Panc1 (cell line): Measurements from ENCODE around the gene DIS3L2. TPM values are rescaled to one million over a fixed set of nuclear protein-coding genes. Genes with fewer than 3 reads are reported as not detected.

Source experiments
- ATAC-seq: fragments of 200-7000 bp; cut with Tn5 transposase; 2 replicates; pipeline ENCODE4 v1.9.1; 2020; ENCODE audit warnings: mild to moderate bottlenecking, moderate library complexity
- BruUV-seq: library from RNA; stranded (reverse); fragments of 400-500 nt; replicated peaks from 2 replicates; lab custom pipeline; 2021; lab: Mats Ljungman, UMichigan
- CTCF ChIA-PET: fragments of 300-600 bp; sonication (Branson Sonifier 250); formaldehyde crosslinking; loops from one replicate; lab custom pipeline; 2022; ENCODE audit warnings: antibody characterized with exemption; lab: Charles Lee
- POLR2A ChIA-PET: fragments of 300-600 bp; sonication (Branson Sonifier 250); formaldehyde crosslinking; loops from one replicate; lab custom pipeline; 2022; ENCODE audit warnings: antibody characterized with exemption; lab: Charles Lee
- DNase-seq: peaks from one replicate; pipeline ENCODE4 v3.0.0-alpha.2; 2010; ENCODE audit warnings: low read depth, low spot score
- H3K27ac ChIP-seq: 2 replicates; pipeline ENCODE4 v1.5.1; 2011; ENCODE audit warnings: mild to moderate bottlenecking, low read length, inconsistent platforms
- H3K27me3 ChIP-seq: fragments of 200-500 bp; sonication (Bioruptor generic); 2 replicates; pipeline ENCODE4 v1.6.0; 2014; ENCODE audit warnings: low read length, inconsistent platforms; ENCODE audit not compliant: control insufficient read depth, insufficient read depth
- H3K36me3 ChIP-seq: fragments of 200-500 bp; sonication (Bioruptor generic); 2 replicates; pipeline ENCODE4 v1.5.1; 2014; ENCODE audit warnings: inconsistent platforms, mild to moderate bottlenecking, low read length, moderate library complexity; ENCODE audit not compliant: control insufficient read depth, insufficient read depth
- H3K4me1 ChIP-seq: 2 replicates; pipeline ENCODE4 v1.5.1; 2011; ENCODE audit warnings: inconsistent platforms, mild to moderate bottlenecking, low read length, moderate library complexity; ENCODE audit not compliant: control insufficient read depth, insufficient read depth
- H3K4me3 ChIP-seq, 2 experiments: 2 replicates each; pipeline ENCODE4 v1.5.1; 2011 to 2012; ENCODE audit warnings: low read depth in 2 of 2, low read length in 2 of 2, mild to moderate bottlenecking in 2 of 2, inconsistent platforms in 1 of 2, moderate library complexity in 1 of 2
- H3K9me3 ChIP-seq: fragments of 200-500 bp; sonication (Bioruptor generic); 2 replicates; pipeline ENCODE4 v1.5.1; 2014; ENCODE audit warnings: low read depth, mild to moderate bottlenecking, inconsistent platforms, low read length, moderate library complexity; ENCODE audit not compliant: control insufficient read depth, insufficient read depth
- POLR2AphosphoS5 ChIP-seq: IDR thresholded peaks from 2 replicates; pipeline ENCODE4 v1.6.1; 2012; ENCODE audit warnings: mild to moderate bottlenecking, low read depth, low read length, moderate library complexity
- SIN3A ChIP-seq: IDR thresholded peaks from 2 replicates; pipeline ENCODE4 v1.6.1; 2012; ENCODE audit warnings: low read depth, mild to moderate bottlenecking, low read length, moderate library complexity, borderline replicate concordance; ENCODE audit not compliant: insufficient read depth
- TCF7L2 ChIP-seq: IDR thresholded peaks from 2 replicates; pipeline ENCODE4 v1.6.1; 2011; ENCODE audit warnings: mild to moderate bottlenecking, low read depth, low read length, inconsistent platforms
- in situ Hi-C: cut with HindIII; loops from 2 replicates; pipeline ENCODE4 v1.10.0; 2016; ENCODE audit warnings: low sequenced_read_pairs, low pct_unique_long_range_greater_than_20kb
- intact Hi-C: fragments of 100-400 bp; cut with micrococcal nuclease; formaldehyde crosslinking; loops from one replicate; pipeline ENCODE4 v1.10.0; 2022; ENCODE audit not compliant: unreplicated experiment
- total RNA-seq: library from RNA; stranded (reverse); gene quantifications from one replicate; pipeline ENCODE4 v1.2.1, GENCODE V29; 2021; ENCODE audit not compliant: unreplicated experiment
- TF ChIP-seq, protein P1 (sequence below): fragments of 450-650 bp; IDR thresholded peaks from 2 replicates; pipeline ENCODE4 v1.5.1; 2017; ENCODE audit warnings: mild to moderate bottlenecking
- TF ChIP-seq, protein P2 (sequence below), 2 experiments: IDR thresholded peaks; 2 replicates each; pipeline ENCODE4 v1.6.1; 2011 to 2012; ENCODE audit warnings: low read depth in 2 of 2, control low read depth in 1 of 2, low read length in 1 of 2, mild to moderate bottlenecking in 1 of 2, moderate library complexity in 1 of 2; ENCODE audit not compliant: insufficient read depth in 1 of 2

Gene DIS3L2
- total RNA-seq, 1 experiment from 2014 or later = 28.1 TPM

DNA sequence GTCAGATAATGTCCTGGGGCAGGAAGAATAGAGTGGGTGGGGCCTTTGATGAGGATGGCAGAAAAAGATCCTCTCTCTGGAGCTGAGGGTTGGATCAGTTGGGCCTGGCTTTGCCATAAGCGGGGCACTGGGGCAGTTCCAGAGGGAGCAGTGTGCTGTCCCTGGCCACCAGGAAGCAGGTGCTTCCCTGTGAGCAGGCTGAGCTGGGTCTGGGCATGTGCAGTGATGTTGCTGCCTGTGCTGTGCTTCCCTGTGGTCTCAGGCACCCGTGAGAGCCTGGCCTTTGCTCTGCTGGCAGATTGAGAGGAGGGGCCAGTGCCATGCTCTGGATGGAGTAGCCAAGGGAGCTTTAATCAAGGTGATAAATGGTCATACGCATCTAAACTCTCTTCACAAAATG lies 20.7 kb upstream of the DIS3L2 start:
- no TSS peak for BruUV-seq
- Histone ChIP-seq H3K36me3 (no peaks in the 10 kb centered on the region), H3K4me1 (no peaks in the 10 kb centered on the region), H3K9me3 (no peaks in the 10 kb centered on the region), H3K27ac (no peak overlapping the region), H3K4me3 (no peak overlapping the region), H3K27me3 (0 out of 2 replicates have a peak, but pooled peaks cover 2% of the 10 kb centered on the region)
- TF ChIP-seq POLR2AphosphoS5 (no peak), SIN3A (no peak), TCF7L2 (no peak)
- TF ChIP-seq, protein P1, sequence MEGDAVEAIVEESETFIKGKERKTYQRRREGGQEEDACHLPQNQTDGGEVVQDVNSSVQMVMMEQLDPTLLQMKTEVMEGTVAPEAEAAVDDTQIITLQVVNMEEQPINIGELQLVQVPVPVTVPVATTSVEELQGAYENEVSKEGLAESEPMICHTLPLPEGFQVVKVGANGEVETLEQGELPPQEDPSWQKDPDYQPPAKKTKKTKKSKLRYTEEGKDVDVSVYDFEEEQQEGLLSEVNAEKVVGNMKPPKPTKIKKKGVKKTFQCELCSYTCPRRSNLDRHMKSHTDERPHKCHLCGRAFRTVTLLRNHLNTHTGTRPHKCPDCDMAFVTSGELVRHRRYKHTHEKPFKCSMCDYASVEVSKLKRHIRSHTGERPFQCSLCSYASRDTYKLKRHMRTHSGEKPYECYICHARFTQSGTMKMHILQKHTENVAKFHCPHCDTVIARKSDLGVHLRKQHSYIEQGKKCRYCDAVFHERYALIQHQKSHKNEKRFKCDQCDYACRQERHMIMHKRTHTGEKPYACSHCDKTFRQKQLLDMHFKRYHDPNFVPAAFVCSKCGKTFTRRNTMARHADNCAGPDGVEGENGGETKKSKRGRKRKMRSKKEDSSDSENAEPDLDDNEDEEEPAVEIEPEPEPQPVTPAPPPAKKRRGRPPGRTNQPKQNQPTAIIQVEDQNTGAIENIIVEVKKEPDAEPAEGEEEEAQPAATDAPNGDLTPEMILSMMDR = no peak
- TF ChIP-seq, protein P2, sequence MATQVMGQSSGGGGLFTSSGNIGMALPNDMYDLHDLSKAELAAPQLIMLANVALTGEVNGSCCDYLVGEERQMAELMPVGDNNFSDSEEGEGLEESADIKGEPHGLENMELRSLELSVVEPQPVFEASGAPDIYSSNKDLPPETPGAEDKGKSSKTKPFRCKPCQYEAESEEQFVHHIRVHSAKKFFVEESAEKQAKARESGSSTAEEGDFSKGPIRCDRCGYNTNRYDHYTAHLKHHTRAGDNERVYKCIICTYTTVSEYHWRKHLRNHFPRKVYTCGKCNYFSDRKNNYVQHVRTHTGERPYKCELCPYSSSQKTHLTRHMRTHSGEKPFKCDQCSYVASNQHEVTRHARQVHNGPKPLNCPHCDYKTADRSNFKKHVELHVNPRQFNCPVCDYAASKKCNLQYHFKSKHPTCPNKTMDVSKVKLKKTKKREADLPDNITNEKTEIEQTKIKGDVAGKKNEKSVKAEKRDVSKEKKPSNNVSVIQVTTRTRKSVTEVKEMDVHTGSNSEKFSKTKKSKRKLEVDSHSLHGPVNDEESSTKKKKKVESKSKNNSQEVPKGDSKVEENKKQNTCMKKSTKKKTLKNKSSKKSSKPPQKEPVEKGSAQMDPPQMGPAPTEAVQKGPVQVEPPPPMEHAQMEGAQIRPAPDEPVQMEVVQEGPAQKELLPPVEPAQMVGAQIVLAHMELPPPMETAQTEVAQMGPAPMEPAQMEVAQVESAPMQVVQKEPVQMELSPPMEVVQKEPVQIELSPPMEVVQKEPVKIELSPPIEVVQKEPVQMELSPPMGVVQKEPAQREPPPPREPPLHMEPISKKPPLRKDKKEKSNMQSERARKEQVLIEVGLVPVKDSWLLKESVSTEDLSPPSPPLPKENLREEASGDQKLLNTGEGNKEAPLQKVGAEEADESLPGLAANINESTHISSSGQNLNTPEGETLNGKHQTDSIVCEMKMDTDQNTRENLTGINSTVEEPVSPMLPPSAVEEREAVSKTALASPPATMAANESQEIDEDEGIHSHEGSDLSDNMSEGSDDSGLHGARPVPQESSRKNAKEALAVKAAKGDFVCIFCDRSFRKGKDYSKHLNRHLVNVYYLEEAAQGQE (IDR thresholded peaks at IDR 0.05; ENCODE audit: insufficient read depth in 1 of 2, low read depth in 2 of 2, low read length in 1 of 2) = no peak
- in situ Hi-C loops = no loop called here
- ATAC-seq = no peak
- CTCF ChIA-PET = no interaction called here
- POLR2A ChIA-PET = interaction anchor here (0.8 kb wide), 1 partner anchor 23 kb away, joined by 3 read pairs; no protein-coding TSS in a partner anchor
- intact Hi-C loops = no loop called here
- DNase-seq = no peak

DNA sequence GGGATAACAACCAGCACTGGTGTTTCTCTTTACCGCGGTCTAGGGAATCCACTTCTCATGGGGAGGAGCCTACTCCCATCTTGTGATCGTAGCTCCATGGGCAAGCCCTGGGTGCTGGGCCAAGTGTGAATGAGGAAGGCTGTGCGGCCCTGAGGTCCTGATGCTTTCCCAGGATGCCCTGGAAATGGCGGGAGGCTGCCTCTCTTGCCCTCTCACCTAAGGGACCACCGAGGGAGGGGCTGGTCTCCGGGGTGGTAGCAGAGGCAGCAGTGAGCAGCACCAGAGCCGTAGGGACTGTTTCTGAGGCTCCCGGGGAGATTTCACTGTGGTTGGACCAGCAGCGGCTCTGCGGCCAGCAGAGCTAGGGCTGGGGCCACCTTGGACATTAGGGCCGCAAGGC lies 19.8 kb upstream of the DIS3L2 start:
- CTCF ChIA-PET = interaction anchor here (0.6 kb wide), 1 partner anchor 717 kb away, joined by 4 read pairs; no protein-coding TSS in a partner anchor

More for the DNA sequence above, 19.8 kb upstream of the DIS3L2 start:
- in situ Hi-C loops (no loop called here), intact Hi-C loops (no loop called here)
- no peaks in the 10 kb centered on the region for H3K9me3 ChIP-seq
- ATAC-seq = no peak
- H3K27me3 ChIP-seq = 0 out of 2 replicates have a peak, but pooled peaks cover 2% of the 10 kb centered on the region
- TF ChIP-seq SIN3A = no peak
- TF ChIP-seq, protein P2 (IDR thresholded peaks at IDR 0.05; ENCODE audit: insufficient read depth in 1 of 2, low read depth in 2 of 2, low read length in 1 of 2) = no peak
- TF ChIP-seq POLR2AphosphoS5 = no peak
- TF ChIP-seq, protein P1 = no peak
- no peak for TF ChIP-seq TCF7L2
- H3K4me1 ChIP-seq = no peaks in the 10 kb centered on the region
- POLR2A ChIA-PET = no interaction called here
- H3K36me3 ChIP-seq = no peaks in the 10 kb centered on the region
- H3K4me3 ChIP-seq = no peak overlapping the region
- no peak for DNase-seq
- no peak overlapping the region for H3K27ac ChIP-seq
- no TSS peak for BruUV-seq
